Measurements from ENCODE around the gene MED14.

GRCh38 chrX:40623665-40624064 lies 111.7 kb downstream of the MED14 start:
- TF ChIP-seq ELF4 (IDR thresholded peaks at IDR 0.05), result no peak
- no peak for TF ChIP-seq ARNT (IDR thresholded peaks at IDR 0.05)
- TF ChIP-seq NFRKB (IDR thresholded peaks at IDR 0.05), result no peak

All from HEK293T (cell line).